Astrocyte (in vitro differentiated cells and primary cell): ENCODE measurements around the gene C15orf39. TPM values are rescaled to one million over a fixed set of nuclear protein-coding genes. Genes with fewer than 3 reads are reported as not detected.

ENCODE experiments used
- DNase-seq: peaks from one replicate; pipeline ENCODE4 v3.0.0-alpha.2; 2010; ENCODE audit warnings: low read depth
- FAIRE-seq: peaks from 2 replicates; lab custom pipeline; 2011; peaks lifted over from hg19 to GRCh38; lab: Jason Lieb, UNC
- H2AFZ ChIP-seq: 2 replicates; pipeline ENCODE4 v1.6.0; 2012; ENCODE audit warnings: low read depth, low read length, inconsistent platforms
- H3K27ac ChIP-seq: 2 replicates; pipeline ENCODE4 v1.5.1; 2011; ENCODE audit warnings: low read depth, low read length, inconsistent platforms
- H3K27me3 ChIP-seq: 2 replicates; pipeline ENCODE4 v1.6.0; 2011; ENCODE audit warnings: low read length, inconsistent platforms; ENCODE audit not compliant: insufficient read depth
- H3K36me3 ChIP-seq: 2 replicates; pipeline ENCODE4 v1.5.1; 2011; ENCODE audit warnings: low read length, inconsistent platforms; ENCODE audit not compliant: insufficient read depth
- H3K4me1 ChIP-seq: 2 replicates; pipeline ENCODE4 v1.5.1; 2011; ENCODE audit warnings: low read length, inconsistent platforms; ENCODE audit not compliant: insufficient read depth
- H3K4me2 ChIP-seq: 2 replicates; pipeline ENCODE4 v1.6.0; 2012; ENCODE audit warnings: low read length, inconsistent platforms
- H3K4me3 ChIP-seq: 2 replicates; pipeline ENCODE4 v1.5.1; 2011; ENCODE audit warnings: low read depth, mild to moderate bottlenecking, low read length, inconsistent platforms; ENCODE audit not compliant: insufficient read depth
- H3K79me2 ChIP-seq: 2 replicates; pipeline ENCODE4 v1.6.0; 2012; ENCODE audit warnings: mild to moderate bottlenecking, low read length, inconsistent platforms; ENCODE audit not compliant: insufficient read depth
- H3K9ac ChIP-seq: 2 replicates; pipeline ENCODE4 v1.6.0; 2012; ENCODE audit warnings: mild to moderate bottlenecking, low read length, inconsistent platforms
- H3K9me3 ChIP-seq: 2 replicates; pipeline ENCODE4 v1.5.1; 2012; ENCODE audit warnings: low read depth, mild to moderate bottlenecking, low read length, inconsistent platforms; ENCODE audit not compliant: insufficient read depth
- H4K20me1 ChIP-seq: 2 replicates; pipeline ENCODE4 v1.6.0; 2012; ENCODE audit warnings: low read length, inconsistent platforms; ENCODE audit not compliant: insufficient read depth
- H3K27ac Mint-ChIP-seq: one replicate; pipeline ENCODE4 v1.8.0; 2021; ENCODE audit warnings: mild to moderate bottlenecking, mixed read lengths; ENCODE audit not compliant: unreplicated experiment
- H3K27me3 Mint-ChIP-seq: one replicate; pipeline ENCODE4 v1.8.0; 2021; ENCODE audit warnings: low read depth, mixed read lengths; ENCODE audit not compliant: unreplicated experiment
- H3K36me3 Mint-ChIP-seq: one replicate; pipeline ENCODE4 v1.8.0; 2021; ENCODE audit warnings: low read depth, mixed read lengths; ENCODE audit not compliant: unreplicated experiment
- H3K4me1 Mint-ChIP-seq: one replicate; pipeline ENCODE4 v1.8.0; 2021; ENCODE audit warnings: low read depth, mixed read lengths; ENCODE audit not compliant: unreplicated experiment
- H3K4me3 Mint-ChIP-seq: one replicate; pipeline ENCODE4 v1.8.0; 2021; ENCODE audit warnings: mild to moderate bottlenecking, moderate library complexity, mixed read lengths; ENCODE audit not compliant: unreplicated experiment
- H3K9me3 Mint-ChIP-seq: one replicate; pipeline ENCODE4 v1.8.0; 2021; ENCODE audit warnings: mild to moderate bottlenecking, mixed read lengths; ENCODE audit not compliant: unreplicated experiment
- EZH2 ChIP-seq: IDR thresholded peaks from 2 replicates; pipeline ENCODE4 v1.6.1; 2012; ENCODE audit warnings: mild to moderate bottlenecking, low read length, inconsistent platforms; ENCODE audit not compliant: insufficient read depth
- total RNA-seq: library from RNA; stranded (reverse); gene quantifications from 2 replicates; pipeline ENCODE4 v1.2.1, GENCODE V29; 2021
- TF ChIP-seq, protein P1 (sequence below): IDR thresholded peaks from 2 replicates; pipeline ENCODE4 v1.5.1; 2011; ENCODE audit warnings: low read depth, mild to moderate bottlenecking, inconsistent platforms, low read length, moderate library complexity; ENCODE audit not compliant: insufficient read depth

C15orf39 gene
- total RNA-seq, 1 donor from 2014 or later = 21.8 TPM

DNA sequence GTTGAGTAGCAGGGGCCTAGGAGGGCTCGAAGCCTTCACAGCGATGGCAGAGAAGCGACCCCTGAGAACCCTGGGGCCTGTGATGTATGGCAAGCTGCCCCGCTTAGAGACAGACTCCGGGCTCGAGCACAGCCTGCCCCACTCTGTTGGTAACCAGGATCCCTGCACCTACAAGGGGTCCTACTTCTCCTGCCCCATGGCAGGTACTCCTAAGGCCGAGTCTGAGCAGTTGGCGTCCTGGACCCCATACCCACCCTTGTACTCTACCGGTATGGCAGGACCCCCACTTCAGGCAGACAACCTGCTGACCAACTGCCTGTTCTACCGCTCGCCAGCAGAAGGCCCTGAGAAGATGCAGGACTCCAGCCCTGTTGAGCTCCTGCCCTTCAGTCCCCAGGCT lies 4.3 kb downstream of the C15orf39 start:
- Histone ChIP-seq H3K4me3 (no peak overlapping the region), H3K27me3 (peaks cover 2% of the 10 kb centered on the region), H3K79me2 (peaks cover 71% of the 10 kb centered on the region), H3K4me2 (no peak overlapping the region), H2AFZ (no peak overlapping the region), H3K27ac (no peak overlapping the region), H3K36me3 (peaks cover 4% of the 10 kb centered on the region), H3K4me1 (peaks cover 16% of the 10 kb centered on the region), H3K9me3 (no peaks in the 10 kb centered on the region), H4K20me1 (peaks cover 86% of the 10 kb centered on the region), H3K9ac (no peak overlapping the region)
- H3K27me3 Mint-ChIP-seq = no peaks in the 10 kb centered on the region
- TF ChIP-seq, protein P1, sequence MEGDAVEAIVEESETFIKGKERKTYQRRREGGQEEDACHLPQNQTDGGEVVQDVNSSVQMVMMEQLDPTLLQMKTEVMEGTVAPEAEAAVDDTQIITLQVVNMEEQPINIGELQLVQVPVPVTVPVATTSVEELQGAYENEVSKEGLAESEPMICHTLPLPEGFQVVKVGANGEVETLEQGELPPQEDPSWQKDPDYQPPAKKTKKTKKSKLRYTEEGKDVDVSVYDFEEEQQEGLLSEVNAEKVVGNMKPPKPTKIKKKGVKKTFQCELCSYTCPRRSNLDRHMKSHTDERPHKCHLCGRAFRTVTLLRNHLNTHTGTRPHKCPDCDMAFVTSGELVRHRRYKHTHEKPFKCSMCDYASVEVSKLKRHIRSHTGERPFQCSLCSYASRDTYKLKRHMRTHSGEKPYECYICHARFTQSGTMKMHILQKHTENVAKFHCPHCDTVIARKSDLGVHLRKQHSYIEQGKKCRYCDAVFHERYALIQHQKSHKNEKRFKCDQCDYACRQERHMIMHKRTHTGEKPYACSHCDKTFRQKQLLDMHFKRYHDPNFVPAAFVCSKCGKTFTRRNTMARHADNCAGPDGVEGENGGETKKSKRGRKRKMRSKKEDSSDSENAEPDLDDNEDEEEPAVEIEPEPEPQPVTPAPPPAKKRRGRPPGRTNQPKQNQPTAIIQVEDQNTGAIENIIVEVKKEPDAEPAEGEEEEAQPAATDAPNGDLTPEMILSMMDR = no peak
- no peak for TF ChIP-seq EZH2
- H3K4me3 Mint-ChIP-seq = no peak overlapping the region
- H3K27ac Mint-ChIP-seq = no peak overlapping the region
- no peak for FAIRE-seq
- peaks cover 3% of the 10 kb centered on the region for H3K36me3 Mint-ChIP-seq
- no peaks in the 10 kb centered on the region for H3K9me3 Mint-ChIP-seq
- H3K4me1 Mint-ChIP-seq = peaks cover 16% of the 10 kb centered on the region
- no peak for DNase-seq

DNA sequence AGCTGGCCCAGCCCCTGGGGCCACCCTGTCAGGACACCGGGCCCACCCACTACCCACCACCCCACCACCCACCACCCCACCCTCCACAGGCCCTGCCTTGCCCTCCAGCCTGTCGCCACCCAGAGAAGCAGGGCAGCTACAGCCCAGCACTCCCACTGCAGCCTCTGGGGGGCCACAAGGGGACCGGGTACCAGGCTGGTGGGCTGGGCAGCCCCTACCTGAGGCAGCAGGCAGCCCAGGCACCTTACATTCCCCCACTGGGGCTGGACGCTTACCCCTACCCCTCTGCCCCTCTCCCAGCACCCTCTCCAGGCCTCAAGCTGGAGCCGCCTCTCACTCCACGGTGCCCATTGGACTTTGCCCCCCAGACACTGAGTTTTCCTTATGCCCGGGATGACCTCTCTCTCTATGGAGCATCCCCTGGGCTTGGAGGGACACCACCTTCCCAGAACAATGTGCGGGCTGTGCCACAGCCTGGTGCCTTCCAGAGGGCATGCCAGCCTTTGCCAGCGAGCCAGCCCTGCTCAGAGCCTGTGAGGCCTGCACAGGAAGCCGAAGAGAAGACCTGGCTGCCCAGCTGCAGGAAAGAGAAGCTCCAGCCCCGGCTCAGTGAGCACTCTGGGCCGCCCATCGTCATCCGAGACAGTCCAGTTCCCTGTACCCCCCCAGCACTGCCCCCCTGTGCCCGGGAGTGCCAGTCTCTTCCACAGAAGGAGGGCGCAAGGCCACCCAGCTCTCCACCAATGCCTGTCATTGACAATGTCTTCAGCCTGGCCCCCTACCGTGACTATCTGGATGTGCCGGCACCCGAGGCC lies 5.3 kb downstream of the C15orf39 start:
- no peaks in the 10 kb centered on the region for H3K27me3 Mint-ChIP-seq
- Histone ChIP-seq H3K9ac (no peak overlapping the region), H3K9me3 (no peaks in the 10 kb centered on the region), H3K79me2 (peaks cover 71% of the 10 kb centered on the region), H2AFZ (no peak overlapping the region), H3K4me1 (peaks cover 10% of the 10 kb centered on the region), H3K27me3 (no peaks in the 10 kb centered on the region), H3K27ac (no peak overlapping the region), H4K20me1 (peaks cover 92% of the 10 kb centered on the region), H3K4me2 (no peak overlapping the region), H3K36me3 (peaks cover 7% of the 10 kb centered on the region), H3K4me3 (no peak overlapping the region)
- H3K27ac Mint-ChIP-seq = no peak overlapping the region
- H3K36me3 Mint-ChIP-seq = peaks cover 3% of the 10 kb centered on the region
- H3K9me3 Mint-ChIP-seq = no peaks in the 10 kb centered on the region
- H3K4me3 Mint-ChIP-seq = no peak overlapping the region
- no peak for FAIRE-seq
- DNase-seq = no peak
- H3K4me1 Mint-ChIP-seq = peaks cover 13% of the 10 kb centered on the region
- TF ChIP-seq, protein P1 = no peak
- no peak for TF ChIP-seq EZH2
